Skin of body (tissue), 2 donors: ENCODE results near the gene DIAPH2. TPM values are rescaled to one million over a fixed set of nuclear protein-coding genes. Genes with fewer than 3 reads are reported as not detected.

ENCODE experiments used
- DNase-seq: peaks from one replicate; lab custom pipeline; 2025; lab: John Stamatoyannopoulos, UW
- total RNA-seq: library from RNA; depleted of rRNA; stranded (reverse); fragments of >200 nt; gene quantifications from one replicate; pipeline ENCODE4 v1.2.3, GENCODE V29; 2014

Gene DIAPH2
- total RNA-seq, 1 donor from 2014 or later = 24.5 TPM

- no peak for DNase-seq
These were observed 360.8 kb downstream of the DIAPH2 start for GRCh38 chrX:97045470-97045869.

- DNase-seq = no peak
These were observed 362.2 kb downstream of the DIAPH2 start for GRCh38 chrX:97046867-97047266.

GRCh38 chrX:97050392-97050791 lies 365.8 kb downstream of the DIAPH2 start:
- peak; percentile 40 for DNase-seq

- DNase-seq = no peak
These were observed 372.8 kb downstream of the DIAPH2 start for GRCh38 chrX:97057349-97057909.

- DNase-seq = no peak
These were observed 375.4 kb downstream of the DIAPH2 start for GRCh38 chrX:97060020-97060419.

GRCh38 chrX:97065066-97065465 lies 380.4 kb downstream of the DIAPH2 start:
- DNase-seq = no peak

- DNase-seq = no peak
These were observed 381.3 kb downstream of the DIAPH2 start for GRCh38 chrX:97065973-97066372.

- no peak for DNase-seq
These were observed 381.7 kb downstream of the DIAPH2 start for GRCh38 chrX:97066381-97066780.

- no peak for DNase-seq
These were observed 385.7 kb downstream of the DIAPH2 start for GRCh38 chrX:97070346-97070745.

- no peak for DNase-seq
These were observed 389.8 kb downstream of the DIAPH2 start for GRCh38 chrX:97074400-97074799.

GRCh38 chrX:97089116-97089515 lies 404.5 kb downstream of the DIAPH2 start:
- no peak for DNase-seq

GRCh38 chrX:97096385-97096784 lies 411.7 kb downstream of the DIAPH2 start:
- no peak for DNase-seq

GRCh38 chrX:97102938-97103337 lies 418.3 kb downstream of the DIAPH2 start:
- DNase-seq = no peak

- DNase-seq = no peak
These were observed 425.1 kb downstream of the DIAPH2 start for GRCh38 chrX:97109730-97110129.

- no peak for DNase-seq
These were observed 432.9 kb downstream of the DIAPH2 start for GRCh38 chrX:97117572-97117971.

- DNase-seq = no peak
These were observed 434.9 kb downstream of the DIAPH2 start for GRCh38 chrX:97119474-97120109.

GRCh38 chrX:97123001-97123400 lies 438.4 kb downstream of the DIAPH2 start:
- no peak for DNase-seq

- no peak for DNase-seq
These were observed 441.4 kb downstream of the DIAPH2 start for GRCh38 chrX:97126020-97126419.

- DNase-seq = no peak
These were observed 448.2 kb downstream of the DIAPH2 start for GRCh38 chrX:97132664-97133415.

GRCh38 chrX:97145934-97146333 lies 461.3 kb downstream of the DIAPH2 start:
- no peak for DNase-seq

- DNase-seq = no peak
These were observed 471.2 kb downstream of the DIAPH2 start for GRCh38 chrX:97155816-97156215.

- no peak for DNase-seq
These were observed 473.6 kb downstream of the DIAPH2 start for GRCh38 chrX:97158269-97158668.
